NCI-H345 treated with DMSO at 0.1 percent for 48 hours (cell line): Measurements from ENCODE around the gene AGO3.
"Not testable (repeated sequence)": the region's sequence is repeated elsewhere in the genome, so short reads cannot be mapped to it uniquely, and the experiment has no call there.

Experiments used
- DNase-seq: peaks from one replicate; lab custom pipeline; 2025; ENCODE audit not compliant: unreplicated experiment; lab: John Stamatoyannopoulos, UW

Gene AGO3

DNA sequence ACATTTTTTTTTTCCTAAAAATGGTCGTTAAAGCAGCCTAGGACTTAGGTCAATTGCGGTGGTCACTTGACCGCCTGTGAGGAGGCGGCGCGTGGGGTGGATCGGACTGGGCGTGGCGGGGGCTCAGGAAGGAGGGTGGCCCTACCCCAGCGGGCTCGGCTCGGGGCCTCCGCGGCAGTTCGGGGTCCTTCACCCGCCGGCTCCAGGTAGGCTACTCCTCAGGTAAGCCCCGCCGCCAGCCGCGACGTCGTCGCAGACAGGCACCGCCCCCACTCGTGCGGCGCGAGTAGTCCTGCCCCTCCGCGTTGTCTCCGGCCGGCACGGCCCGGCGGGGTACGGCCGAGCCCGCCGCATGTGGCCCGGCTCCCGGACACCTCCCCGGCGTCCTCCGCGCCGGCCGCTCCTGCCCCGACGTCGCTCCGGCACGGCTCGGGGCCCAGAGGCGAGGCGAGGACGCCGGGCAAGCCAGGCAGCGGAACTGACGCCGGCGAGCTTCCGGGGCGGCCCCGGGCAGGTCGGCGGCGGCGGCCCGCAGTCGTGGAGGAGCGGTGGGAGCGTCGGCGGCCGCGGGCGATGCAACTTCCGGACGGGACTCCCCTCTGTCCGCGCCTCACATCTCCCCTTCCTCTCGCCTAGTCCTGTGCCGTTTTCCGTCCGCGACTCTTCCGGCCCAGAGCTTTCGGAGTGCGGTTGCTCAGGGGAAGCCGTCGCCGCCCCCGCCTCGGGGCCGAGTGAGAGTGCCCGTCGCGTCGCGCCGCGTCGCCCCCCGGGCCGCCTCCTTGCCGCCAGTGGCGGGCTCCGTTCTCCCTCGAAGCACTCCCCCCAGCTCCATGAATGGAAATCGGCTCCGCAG lies at the start of gene AGO3:
Gene AGO3, plus strand, starts transcription at position 513 of the 853 bp plus-strand sequence. Its CDS starts 322 bp downstream, at position 835.
- DNase-seq, result peak; percentile 72

DNA sequence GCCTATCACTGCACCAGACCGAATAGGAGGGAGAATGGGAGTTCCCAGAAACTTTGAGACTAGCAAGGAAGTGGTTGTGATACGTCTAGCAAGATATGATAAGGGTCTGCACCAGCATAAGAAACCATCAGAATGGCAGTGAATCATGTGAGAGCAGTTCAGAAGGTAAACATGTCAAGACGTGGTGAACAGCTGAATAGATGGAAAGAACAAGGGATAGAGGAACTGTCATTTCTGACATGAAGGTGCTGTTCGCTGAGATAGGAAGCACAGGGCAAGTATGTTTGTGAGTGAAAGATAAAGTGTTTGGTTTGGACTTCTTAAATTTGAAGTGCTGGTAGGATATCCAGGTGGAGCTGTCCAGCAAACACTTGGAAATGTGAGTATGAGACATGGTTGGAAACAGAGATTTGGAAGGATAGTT lies 49.0 kb upstream of the AGO3 start:
- no peak for DNase-seq

DNA sequence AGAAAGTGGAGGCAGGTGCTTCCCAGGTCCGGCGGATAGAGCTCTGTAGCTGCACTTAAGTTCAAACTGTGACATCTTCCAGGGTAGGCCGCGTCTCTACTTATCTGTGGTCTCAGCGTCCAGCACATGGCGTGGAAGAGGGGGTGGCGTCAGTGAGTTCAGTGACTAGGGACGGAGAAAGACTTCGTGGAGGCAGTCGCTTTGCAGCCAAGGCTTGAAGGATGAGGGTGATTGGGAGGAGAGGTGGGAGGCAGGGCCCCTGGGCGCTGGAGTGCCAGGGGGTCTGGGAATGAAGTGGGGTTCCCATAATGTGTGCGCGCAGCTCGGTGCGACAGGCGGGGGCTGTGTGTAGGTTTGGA lies 48.3 kb upstream of the AGO3 start:
- no peak for DNase-seq

- DNase-seq, result peak; percentile 89
Observed at GRCh38 chr1:35882945-35883634, 47.8 kb upstream of the AGO3 start, which contains the start of gene AGO1. TSS of gene AGO1 (plus strand) at chr1:35883209. CDS start at chr1:35883422, 213 bp downstream.

GRCh38 chr1:35883635-35884101 lies 47.2 kb upstream of the AGO3 start:
- DNase-seq, result peak; percentile 80

DNA sequence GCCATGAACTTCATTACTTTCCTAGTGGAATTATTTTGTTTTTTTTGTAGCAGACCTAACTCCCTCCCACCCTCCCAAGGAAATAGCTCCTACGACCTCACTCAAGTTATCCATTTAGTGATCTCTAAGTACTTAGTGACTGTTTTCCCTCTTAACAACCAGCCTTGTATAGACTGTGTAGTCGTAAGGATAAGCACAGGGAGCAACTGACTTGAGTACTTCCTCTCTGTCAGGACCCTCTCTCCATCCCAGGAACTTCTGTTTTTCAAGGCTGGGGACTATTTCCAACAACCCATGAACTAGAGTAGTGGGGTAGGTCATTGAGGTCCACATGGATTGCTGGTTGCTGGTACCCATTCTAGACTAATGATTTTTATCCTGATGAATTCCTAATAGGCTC lies 46.0 kb upstream of the AGO3 start:
- no peak for DNase-seq

DNA sequence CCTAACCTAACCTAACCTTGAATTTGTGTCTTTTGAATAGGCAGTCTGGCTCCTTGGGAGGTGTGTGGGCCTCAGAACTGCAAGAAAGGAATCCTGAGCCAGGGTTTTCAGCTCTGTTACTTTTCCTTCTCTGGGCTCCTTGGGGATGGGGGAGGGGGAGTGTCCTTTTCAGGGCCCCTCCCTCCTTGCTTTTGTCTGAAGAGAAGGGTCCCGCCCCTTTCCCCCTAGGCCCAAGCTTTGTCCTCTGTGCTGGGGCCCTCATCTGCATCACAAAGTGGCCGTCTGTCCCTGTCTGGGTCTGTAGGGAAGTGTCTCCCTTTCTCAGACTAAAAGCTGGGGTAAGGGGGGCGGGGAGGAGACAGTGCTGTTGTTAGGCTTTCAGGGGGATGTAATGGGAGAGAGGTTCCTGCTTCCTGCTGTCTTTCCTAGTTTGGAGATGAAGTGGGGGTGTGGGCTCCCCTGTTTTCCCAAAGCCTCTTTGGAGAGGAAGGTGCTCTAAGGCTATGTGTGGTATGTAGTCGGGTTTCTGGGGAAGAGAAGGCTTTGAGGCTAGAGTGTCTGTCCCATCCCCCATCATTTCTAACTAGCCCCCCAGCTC lies 44.8 kb upstream of the AGO3 start:
- no peak for DNase-seq

DNA sequence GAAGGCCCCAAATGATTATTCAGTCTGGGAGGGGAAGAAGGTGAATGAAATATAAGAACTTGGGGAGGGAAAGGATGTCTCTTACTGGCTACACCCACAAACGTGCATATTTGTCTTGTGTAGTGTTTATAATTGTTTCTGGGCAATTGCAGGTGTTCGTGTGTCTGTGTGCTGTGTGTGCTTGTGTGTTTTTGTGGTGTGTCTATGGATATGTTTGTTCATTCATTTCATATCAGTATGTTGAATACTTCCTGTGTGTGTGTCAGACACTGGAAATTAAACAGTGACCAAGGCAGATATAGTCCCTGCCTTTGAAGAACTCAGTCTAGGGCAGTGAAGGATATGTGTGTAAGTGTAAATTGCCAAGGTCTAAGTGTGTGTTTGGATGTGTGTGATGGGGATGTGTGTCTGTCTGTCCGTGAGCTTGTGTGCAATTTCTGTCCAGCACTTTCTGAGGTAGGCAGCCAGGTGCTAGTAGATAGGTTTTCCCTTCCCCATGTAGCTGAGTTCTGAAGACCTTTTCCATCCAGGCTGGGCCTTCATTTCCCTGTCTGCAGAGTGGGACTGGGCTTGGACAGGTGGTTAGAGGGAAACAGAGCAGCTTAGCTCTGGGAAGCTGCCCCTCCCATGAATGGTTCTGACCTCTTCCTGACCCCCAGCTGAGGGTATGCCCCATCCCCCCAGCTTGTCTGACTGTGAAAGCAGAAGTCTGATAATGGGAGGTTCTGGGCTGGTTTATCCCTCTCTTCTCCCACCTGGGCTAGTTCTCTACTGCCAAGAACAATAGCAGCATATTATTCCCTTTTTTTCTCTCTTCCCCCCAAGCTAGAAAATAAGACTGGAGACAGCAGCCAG lies 44.1 kb upstream of the AGO3 start:
- DNase-seq, result no peak

DNA sequence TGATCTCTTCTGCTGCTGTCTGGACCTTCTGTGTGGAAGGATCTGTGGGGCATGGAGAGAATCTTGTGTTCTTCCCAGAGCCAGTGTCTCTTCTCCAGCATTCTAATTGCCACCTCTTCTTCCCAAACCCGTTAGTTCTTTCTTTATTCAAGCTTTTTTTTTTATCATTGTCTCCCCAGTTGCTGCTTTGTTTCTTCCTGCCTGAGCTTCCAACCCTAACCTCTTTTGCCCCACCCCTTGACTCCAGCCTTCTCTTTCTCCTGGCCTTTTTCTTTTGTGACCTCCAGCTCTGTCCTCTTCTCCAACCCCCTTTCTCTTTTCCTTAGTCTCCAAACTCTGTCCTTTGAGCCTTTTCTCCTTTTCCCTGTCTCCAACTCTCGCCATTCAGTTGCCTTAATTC lies 43.4 kb upstream of the AGO3 start:
- no peak for DNase-seq

DNA sequence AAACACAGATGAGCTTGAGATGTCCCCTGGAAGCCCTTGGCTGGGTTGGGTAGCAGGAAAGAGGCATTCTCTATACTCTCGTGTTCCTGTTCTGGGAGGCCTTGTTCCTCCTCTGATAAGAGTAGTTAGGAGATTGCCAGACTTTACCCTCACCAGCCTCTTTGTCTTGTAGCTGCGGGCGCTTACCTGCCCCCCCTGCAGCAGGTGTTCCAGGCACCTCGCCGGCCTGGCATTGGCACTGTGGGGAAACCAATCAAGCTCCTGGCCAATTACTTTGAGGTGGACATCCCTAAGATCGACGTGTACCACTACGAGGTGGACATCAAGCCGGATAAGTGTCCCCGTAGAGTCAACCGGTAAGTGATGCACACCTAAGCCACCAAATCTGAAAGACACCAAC lies 42.6 kb upstream of the AGO3 start:
- no peak for DNase-seq

GRCh38 chr1:35888981-35889380 lies 41.9 kb upstream of the AGO3 start:
- not testable (repeated sequence) for DNase-seq

DNA sequence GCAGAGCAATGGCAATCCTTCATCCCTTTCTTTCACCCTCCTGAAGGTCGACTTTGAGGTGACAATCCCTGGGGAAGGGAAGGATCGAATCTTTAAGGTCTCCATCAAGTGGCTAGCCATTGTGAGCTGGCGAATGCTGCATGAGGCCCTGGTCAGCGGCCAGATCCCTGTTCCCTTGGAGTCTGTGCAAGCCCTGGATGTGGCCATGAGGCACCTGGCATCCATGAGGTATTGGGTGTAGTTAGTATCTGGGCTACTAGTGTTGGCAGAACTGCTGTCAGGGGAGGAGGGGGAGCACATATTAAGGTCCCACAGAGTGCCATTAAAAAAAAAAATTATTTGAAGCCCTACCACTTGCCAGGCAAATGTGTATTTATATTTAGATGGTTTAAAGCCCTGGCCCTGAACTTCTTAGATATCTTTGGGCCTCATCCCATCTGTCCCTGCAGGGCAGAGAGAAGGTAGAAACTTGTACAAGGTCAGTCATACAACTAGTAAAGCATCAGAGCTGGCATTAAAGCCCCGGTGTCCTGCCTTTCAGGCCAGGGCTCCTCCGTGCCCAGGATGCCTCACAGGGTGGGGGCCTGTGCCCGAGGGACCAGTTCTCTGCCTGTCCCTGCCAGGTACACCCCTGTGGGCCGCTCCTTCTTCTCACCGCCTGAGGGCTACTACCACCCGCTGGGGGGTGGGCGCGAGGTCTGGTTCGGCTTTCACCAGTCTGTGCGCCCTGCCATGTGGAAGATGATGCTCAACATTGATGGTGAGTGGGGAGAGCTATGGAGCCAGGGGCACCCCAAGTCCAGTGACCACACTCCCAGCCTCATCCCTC lies 37.6 kb upstream of the AGO3 start:
- DNase-seq, result no peak

GRCh38 chr1:35894183-35894582 lies 36.7 kb upstream of the AGO3 start:
- DNase-seq, result no peak

DNA sequence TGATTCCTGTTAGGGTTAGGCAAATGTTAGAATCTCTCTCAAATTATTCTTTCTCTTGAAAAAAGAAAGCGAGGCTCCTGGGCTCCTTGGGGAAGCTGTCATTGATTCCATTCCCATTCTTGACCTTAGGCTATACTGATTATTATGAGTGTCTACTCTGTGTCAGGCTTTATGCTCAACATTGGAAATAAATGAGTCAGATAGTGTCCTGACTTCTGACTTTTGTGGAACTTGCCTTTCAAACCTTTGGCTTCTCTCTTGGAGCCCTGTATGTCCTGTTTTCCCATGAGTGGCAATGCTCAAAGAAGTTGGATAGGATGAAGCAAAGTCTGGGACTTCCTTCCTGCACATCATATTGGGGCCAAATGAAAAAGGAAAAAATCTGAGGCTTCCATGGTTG lies 36.2 kb upstream of the AGO3 start:
- no peak for DNase-seq

DNA sequence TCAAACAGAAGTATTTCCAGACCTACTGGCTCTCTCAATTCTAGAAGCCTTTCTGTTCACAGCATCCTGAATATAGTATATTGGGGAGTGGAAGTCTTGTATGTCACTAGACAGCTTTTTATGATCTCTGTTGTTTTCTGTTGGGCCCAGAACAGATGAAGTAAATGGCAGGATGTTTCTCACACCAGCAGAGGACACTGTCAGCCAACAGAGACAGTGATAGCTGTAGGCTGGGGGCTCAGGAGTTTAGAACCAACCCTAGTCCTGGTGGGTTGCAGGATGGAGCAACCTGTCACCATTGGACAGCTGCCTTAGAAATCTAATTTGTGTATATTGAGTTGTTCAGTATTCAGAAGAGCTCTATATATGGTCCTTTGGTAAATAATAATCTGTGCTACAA lies 31.0 kb upstream of the AGO3 start:
- DNase-seq, result no peak

- DNase-seq, result no peak
Observed at GRCh38 chr1:35901235-35901634, 29.7 kb upstream of the AGO3 start.

GRCh38 chr1:35902671-35903070 lies 28.2 kb upstream of the AGO3 start:
- no peak for DNase-seq

- no peak for DNase-seq
Observed at GRCh38 chr1:35914717-35915116, 16.2 kb upstream of the AGO3 start.

GRCh38 chr1:35915693-35916092 lies 15.2 kb upstream of the AGO3 start:
- no peak for DNase-seq

- no peak for DNase-seq
Observed at GRCh38 chr1:35923791-35924221, 7.1 kb upstream of the AGO3 start.
